Panc1 (cell line): Measurements from ENCODE around the gene SFXN2. TPM values are rescaled to one million over a fixed set of nuclear protein-coding genes. Genes with fewer than 3 reads are reported as not detected.

ENCODE experiments used
- ATAC-seq: fragments of 200-7000 bp; cut with Tn5 transposase; 2 replicates; pipeline ENCODE4 v1.9.1; 2020; ENCODE audit warnings: mild to moderate bottlenecking, moderate library complexity
- BruUV-seq: library from RNA; stranded (reverse); fragments of 400-500 nt; replicated peaks from 2 replicates; lab custom pipeline; 2021; lab: Mats Ljungman, UMichigan
- CTCF ChIA-PET: fragments of 300-600 bp; sonication (Branson Sonifier 250); formaldehyde crosslinking; loops from one replicate; lab custom pipeline; 2022; ENCODE audit warnings: antibody characterized with exemption; lab: Charles Lee
- POLR2A ChIA-PET: fragments of 300-600 bp; sonication (Branson Sonifier 250); formaldehyde crosslinking; loops from one replicate; lab custom pipeline; 2022; ENCODE audit warnings: antibody characterized with exemption; lab: Charles Lee
- DNase-seq: peaks from one replicate; pipeline ENCODE4 v3.0.0-alpha.2; 2010; ENCODE audit warnings: low read depth, low spot score
- H3K27ac ChIP-seq: 2 replicates; pipeline ENCODE4 v1.5.1; 2011; ENCODE audit warnings: mild to moderate bottlenecking, low read length, inconsistent platforms
- H3K27me3 ChIP-seq: fragments of 200-500 bp; sonication (Bioruptor generic); 2 replicates; pipeline ENCODE4 v1.6.0; 2014; ENCODE audit warnings: low read length, inconsistent platforms; ENCODE audit not compliant: control insufficient read depth, insufficient read depth
- H3K36me3 ChIP-seq: fragments of 200-500 bp; sonication (Bioruptor generic); 2 replicates; pipeline ENCODE4 v1.5.1; 2014; ENCODE audit warnings: inconsistent platforms, mild to moderate bottlenecking, low read length, moderate library complexity; ENCODE audit not compliant: control insufficient read depth, insufficient read depth
- H3K4me1 ChIP-seq: 2 replicates; pipeline ENCODE4 v1.5.1; 2011; ENCODE audit warnings: inconsistent platforms, mild to moderate bottlenecking, low read length, moderate library complexity; ENCODE audit not compliant: control insufficient read depth, insufficient read depth
- H3K4me3 ChIP-seq, 2 experiments: 2 replicates each; pipeline ENCODE4 v1.5.1; 2011 to 2012; ENCODE audit warnings: low read depth in 2 of 2, low read length in 2 of 2, mild to moderate bottlenecking in 2 of 2, inconsistent platforms in 1 of 2, moderate library complexity in 1 of 2
- H3K9me3 ChIP-seq: fragments of 200-500 bp; sonication (Bioruptor generic); 2 replicates; pipeline ENCODE4 v1.5.1; 2014; ENCODE audit warnings: low read depth, mild to moderate bottlenecking, inconsistent platforms, low read length, moderate library complexity; ENCODE audit not compliant: control insufficient read depth, insufficient read depth
- POLR2AphosphoS5 ChIP-seq: IDR thresholded peaks from 2 replicates; pipeline ENCODE4 v1.6.1; 2012; ENCODE audit warnings: mild to moderate bottlenecking, low read depth, low read length, moderate library complexity
- SIN3A ChIP-seq: IDR thresholded peaks from 2 replicates; pipeline ENCODE4 v1.6.1; 2012; ENCODE audit warnings: low read depth, mild to moderate bottlenecking, low read length, moderate library complexity, borderline replicate concordance; ENCODE audit not compliant: insufficient read depth
- TCF7L2 ChIP-seq: IDR thresholded peaks from 2 replicates; pipeline ENCODE4 v1.6.1; 2011; ENCODE audit warnings: mild to moderate bottlenecking, low read depth, low read length, inconsistent platforms
- in situ Hi-C: cut with HindIII; loops from 2 replicates; pipeline ENCODE4 v1.10.0; 2016; ENCODE audit warnings: low sequenced_read_pairs, low pct_unique_long_range_greater_than_20kb
- intact Hi-C: fragments of 100-400 bp; cut with micrococcal nuclease; formaldehyde crosslinking; loops from one replicate; pipeline ENCODE4 v1.10.0; 2022; ENCODE audit not compliant: unreplicated experiment
- total RNA-seq: library from RNA; stranded (reverse); gene quantifications from one replicate; pipeline ENCODE4 v1.2.1, GENCODE V29; 2021; ENCODE audit not compliant: unreplicated experiment
- TF ChIP-seq, protein P1 (sequence below), 2 experiments: IDR thresholded peaks; 2 replicates each; pipeline ENCODE4 v1.6.1; 2011 to 2012; ENCODE audit warnings: low read depth in 2 of 2, control low read depth in 1 of 2, low read length in 1 of 2, mild to moderate bottlenecking in 1 of 2, moderate library complexity in 1 of 2; ENCODE audit not compliant: insufficient read depth in 1 of 2
- TF ChIP-seq, protein P2 (sequence below): fragments of 450-650 bp; IDR thresholded peaks from 2 replicates; pipeline ENCODE4 v1.5.1; 2017; ENCODE audit warnings: mild to moderate bottlenecking

Gene SFXN2
- total RNA-seq, 1 experiment from 2014 or later = 11.6 TPM

- Histone ChIP-seq H3K4me1 (no peaks in the 10 kb centered on the region), H3K36me3 (no peaks in the 10 kb centered on the region), H3K27ac (no peak overlapping the region), H3K27me3 (no peaks in the 10 kb centered on the region), H3K4me3 (no peak overlapping the region), H3K9me3 (no peaks in the 10 kb centered on the region)
- CTCF ChIA-PET = no interaction called here
- in situ Hi-C loops (no loop called here), intact Hi-C loops (no loop called here)
- no TSS peak for BruUV-seq
- POLR2A ChIA-PET = no interaction called here
- no peak for DNase-seq
- ATAC-seq = no peak
- TF ChIP-seq, protein P1, sequence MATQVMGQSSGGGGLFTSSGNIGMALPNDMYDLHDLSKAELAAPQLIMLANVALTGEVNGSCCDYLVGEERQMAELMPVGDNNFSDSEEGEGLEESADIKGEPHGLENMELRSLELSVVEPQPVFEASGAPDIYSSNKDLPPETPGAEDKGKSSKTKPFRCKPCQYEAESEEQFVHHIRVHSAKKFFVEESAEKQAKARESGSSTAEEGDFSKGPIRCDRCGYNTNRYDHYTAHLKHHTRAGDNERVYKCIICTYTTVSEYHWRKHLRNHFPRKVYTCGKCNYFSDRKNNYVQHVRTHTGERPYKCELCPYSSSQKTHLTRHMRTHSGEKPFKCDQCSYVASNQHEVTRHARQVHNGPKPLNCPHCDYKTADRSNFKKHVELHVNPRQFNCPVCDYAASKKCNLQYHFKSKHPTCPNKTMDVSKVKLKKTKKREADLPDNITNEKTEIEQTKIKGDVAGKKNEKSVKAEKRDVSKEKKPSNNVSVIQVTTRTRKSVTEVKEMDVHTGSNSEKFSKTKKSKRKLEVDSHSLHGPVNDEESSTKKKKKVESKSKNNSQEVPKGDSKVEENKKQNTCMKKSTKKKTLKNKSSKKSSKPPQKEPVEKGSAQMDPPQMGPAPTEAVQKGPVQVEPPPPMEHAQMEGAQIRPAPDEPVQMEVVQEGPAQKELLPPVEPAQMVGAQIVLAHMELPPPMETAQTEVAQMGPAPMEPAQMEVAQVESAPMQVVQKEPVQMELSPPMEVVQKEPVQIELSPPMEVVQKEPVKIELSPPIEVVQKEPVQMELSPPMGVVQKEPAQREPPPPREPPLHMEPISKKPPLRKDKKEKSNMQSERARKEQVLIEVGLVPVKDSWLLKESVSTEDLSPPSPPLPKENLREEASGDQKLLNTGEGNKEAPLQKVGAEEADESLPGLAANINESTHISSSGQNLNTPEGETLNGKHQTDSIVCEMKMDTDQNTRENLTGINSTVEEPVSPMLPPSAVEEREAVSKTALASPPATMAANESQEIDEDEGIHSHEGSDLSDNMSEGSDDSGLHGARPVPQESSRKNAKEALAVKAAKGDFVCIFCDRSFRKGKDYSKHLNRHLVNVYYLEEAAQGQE (IDR thresholded peaks at IDR 0.05; ENCODE audit: insufficient read depth in 1 of 2, low read depth in 2 of 2, low read length in 1 of 2) = no peak
- TF ChIP-seq POLR2AphosphoS5 (no peak), SIN3A (no peak), TCF7L2 (no peak)
- TF ChIP-seq, protein P2, sequence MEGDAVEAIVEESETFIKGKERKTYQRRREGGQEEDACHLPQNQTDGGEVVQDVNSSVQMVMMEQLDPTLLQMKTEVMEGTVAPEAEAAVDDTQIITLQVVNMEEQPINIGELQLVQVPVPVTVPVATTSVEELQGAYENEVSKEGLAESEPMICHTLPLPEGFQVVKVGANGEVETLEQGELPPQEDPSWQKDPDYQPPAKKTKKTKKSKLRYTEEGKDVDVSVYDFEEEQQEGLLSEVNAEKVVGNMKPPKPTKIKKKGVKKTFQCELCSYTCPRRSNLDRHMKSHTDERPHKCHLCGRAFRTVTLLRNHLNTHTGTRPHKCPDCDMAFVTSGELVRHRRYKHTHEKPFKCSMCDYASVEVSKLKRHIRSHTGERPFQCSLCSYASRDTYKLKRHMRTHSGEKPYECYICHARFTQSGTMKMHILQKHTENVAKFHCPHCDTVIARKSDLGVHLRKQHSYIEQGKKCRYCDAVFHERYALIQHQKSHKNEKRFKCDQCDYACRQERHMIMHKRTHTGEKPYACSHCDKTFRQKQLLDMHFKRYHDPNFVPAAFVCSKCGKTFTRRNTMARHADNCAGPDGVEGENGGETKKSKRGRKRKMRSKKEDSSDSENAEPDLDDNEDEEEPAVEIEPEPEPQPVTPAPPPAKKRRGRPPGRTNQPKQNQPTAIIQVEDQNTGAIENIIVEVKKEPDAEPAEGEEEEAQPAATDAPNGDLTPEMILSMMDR = no peak
These were observed 32.7 kb upstream of the SFXN2 start for GRCh38 chr10:102681696-102682095.

DNA sequence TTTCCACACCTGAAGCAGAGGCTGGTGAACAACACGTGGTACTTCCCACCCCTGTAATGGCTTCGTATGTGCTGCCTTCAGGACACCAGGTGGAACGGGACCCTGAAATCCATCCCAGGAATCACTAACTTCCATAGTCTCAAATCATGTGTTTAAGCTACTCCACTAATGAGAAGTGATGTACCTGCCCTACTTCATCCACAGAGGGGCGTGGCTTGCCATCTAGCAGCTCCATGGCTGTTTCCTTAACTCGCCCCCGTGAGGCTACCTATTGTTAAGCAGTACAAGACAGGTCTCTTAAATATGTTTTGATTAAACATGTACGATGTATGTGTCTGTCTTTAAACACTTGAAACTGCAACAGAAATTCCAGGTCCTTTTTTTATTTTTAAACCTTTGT lies 32.0 kb upstream of the SFXN2 start:
- Histone ChIP-seq H3K4me1 (no peaks in the 10 kb centered on the region), H3K4me3 (no peak overlapping the region), H3K36me3 (no peaks in the 10 kb centered on the region), H3K27ac (no peak overlapping the region), H3K9me3 (no peaks in the 10 kb centered on the region), H3K27me3 (no peaks in the 10 kb centered on the region)
- intact Hi-C loops = no loop called here
- in situ Hi-C loops = no loop called here
- no TSS peak for BruUV-seq
- DNase-seq (no peak), ATAC-seq (no peak)
- ChIA-PET POLR2A (interaction anchor here (0.6 kb wide), 1 partner anchor 366 kb away, joined by 3 read pairs; no protein-coding TSS in a partner anchor), CTCF (interaction anchor here (0.6 kb wide), 2 partner anchors 38 to 287 kb away, joined by 3 read pairs; partner anchors contain the start of gene TRIM8)
- TF ChIP-seq, protein P1 (IDR thresholded peaks at IDR 0.05; ENCODE audit: insufficient read depth in 1 of 2, low read depth in 2 of 2, low read length in 1 of 2) = no peak
- TF ChIP-seq TCF7L2 = no peak
- no peak for TF ChIP-seq POLR2AphosphoS5
- TF ChIP-seq SIN3A = no peak
- TF ChIP-seq, protein P2 = no peak
